B cell (primary cell): Measurements from ENCODE around the gene ABCA12. TPM values are rescaled to one million over a fixed set of nuclear protein-coding genes. Genes with fewer than 3 reads are reported as not detected.

Source experiments
- ATAC-seq: fragments of 200-7000 bp; cut with Tn5 transposase; one replicate; pipeline ENCODE4 v1.10.0; 2021; ENCODE audit warnings: low read depth, mild to moderate bottlenecking, moderate number of reproducible peaks, moderate library complexity
- CTCF ChIA-PET: fragments of 350-600 bp; sonication (Branson Sonifier 250); formaldehyde crosslinking; loops from one replicate; lab custom pipeline; 2021; ENCODE audit warnings: antibody characterized with exemption, inconsistent platforms; lab: Charles Lee
- POLR2A ChIA-PET: fragments of 350-600 bp; sonication (Branson Sonifier 250); formaldehyde crosslinking; loops from one replicate; lab custom pipeline; 2021; ENCODE audit warnings: antibody characterized with exemption; lab: Charles Lee
- DNase-seq: peaks from one replicate; pipeline ENCODE4 v3.0.0; 2013
- H2AFZ ChIP-seq: 2 replicates; pipeline ENCODE4 v1.6.1; 2012; ENCODE audit warnings: mild to moderate bottlenecking, low read depth, low read length; ENCODE audit not compliant: insufficient read depth, poor library complexity, severe bottlenecking
- H3K27ac ChIP-seq, 2 donors: 1 replicate in 1 of 2; 2 replicates in 1 of 2; pipeline ENCODE4 v1.5.1; 2012 to 2013; ENCODE audit warnings: low read length in 2 of 2, mild to moderate bottlenecking in 2 of 2, moderate library complexity in 1 of 2
- H3K27me3 ChIP-seq, 4 experiments: fragments of 200-600 bp in 1 of 4; sonication (generic) in 1 of 4; replicated peaks in 1 of 4; 1 replicate in 2 of 4; 2 replicates in 2 of 4; pipeline versions ENCODE4 v1.6.1 to v1.7.0; 2013 to 2016; ENCODE audit warnings: low read length in 3 of 4, mild to moderate bottlenecking in 2 of 4, mixed read lengths in 1 of 4, moderate library complexity in 1 of 4; ENCODE audit not compliant: insufficient read depth in 4 of 4, control insufficient read depth in 3 of 4; ENCODE audit errors: control extremely low read depth in 1 of 4
- H3K36me3 ChIP-seq, 2 experiments: replicated peaks in 1 of 2; 1 replicate in 1 of 2; 2 replicates in 1 of 2; pipeline versions ENCODE4 v1.6.1 to v1.7.1; 2013; ENCODE audit warnings: low read length in 1 of 2; ENCODE audit not compliant: insufficient read depth in 2 of 2, control insufficient read depth in 1 of 2; ENCODE audit errors: control extremely low read depth in 1 of 2, extremely low read depth in 1 of 2
- H3K4me1 ChIP-seq, 2 donors: fragments of 200-600 bp in 1 of 2; sonication (generic) in 1 of 2; 1 replicate in 1 of 2; 2 replicates in 1 of 2; pipeline versions ENCODE4 v1.5.1 to v1.6.1; 2013 to 2017; ENCODE audit warnings: low read length in 2 of 2; ENCODE audit not compliant: control insufficient read depth in 2 of 2, insufficient read depth in 2 of 2
- H3K4me2 ChIP-seq: replicated peaks from 2 replicates; pipeline ENCODE3; 2012; ENCODE audit warnings: mild to moderate bottlenecking, low read depth, low read length; ENCODE audit not compliant: poor library complexity, severe bottlenecking
- H3K4me3 ChIP-seq, 5 experiments: fragments of 200-600 bp in 1 of 5; sonication (generic) in 1 of 5; 1 replicate in 3 of 5; 2 replicates in 2 of 5; pipeline versions ENCODE4 v1.5.1 to v1.7.0; 2011 to 2016; ENCODE audit warnings: low read length in 4 of 5, mild to moderate bottlenecking in 4 of 5, low read depth in 2 of 5, control low read depth in 1 of 5, moderate library complexity in 1 of 5; ENCODE audit not compliant: insufficient read depth in 1 of 5; ENCODE audit errors: control extremely low read depth in 1 of 5, extremely low read depth in 1 of 5
- H3K79me2 ChIP-seq: fragments of 200-600 bp; sonication (generic); one replicate; pipeline ENCODE4 v1.6.0; 2016; ENCODE audit warnings: low read length; ENCODE audit not compliant: control insufficient read depth, insufficient read depth
- H3K9ac ChIP-seq: fragments of 200-600 bp; sonication (generic); 2 replicates; pipeline ENCODE4 v1.6.1; 2017; ENCODE audit warnings: mild to moderate bottlenecking, low read length, moderate library complexity
- H3K9me3 ChIP-seq, 3 donors: one replicate each; pipeline versions ENCODE4 v1.6.1 to v1.7.1; 2013; ENCODE audit warnings: low read length in 2 of 3; ENCODE audit not compliant: control insufficient read depth in 2 of 3, insufficient read depth in 1 of 3; ENCODE audit errors: control extremely low read depth in 1 of 3
- H4K20me1 ChIP-seq: 2 replicates; pipeline ENCODE4 v1.6.0; 2012; ENCODE audit warnings: mild to moderate bottlenecking, low read length; ENCODE audit not compliant: insufficient read depth, control insufficient read depth, poor library complexity, severe bottlenecking
- H3K27ac Mint-ChIP-seq: one replicate; pipeline ENCODE4 v1.8.0; 2021; ENCODE audit warnings: mixed read lengths
- H3K27me3 Mint-ChIP-seq: one replicate; pipeline ENCODE4 v1.8.0; 2021; ENCODE audit warnings: mixed read lengths
- H3K4me1 Mint-ChIP-seq: one replicate; pipeline ENCODE4 v1.8.0; 2021; ENCODE audit warnings: mixed read lengths
- H3K4me3 Mint-ChIP-seq: one replicate; pipeline ENCODE4 v1.8.0; 2021; ENCODE audit warnings: mixed read lengths
- H3K9me3 Mint-ChIP-seq: one replicate; pipeline ENCODE4 v1.8.0; 2022; ENCODE audit warnings: mixed read lengths; ENCODE audit not compliant: insufficient read depth
- CTCF ChIP-seq: fragments of 200-600 bp; IDR thresholded peaks from one replicate; pipeline ENCODE4 v1.8.0; 2022; ENCODE audit warnings: antibody characterized with exemption, mild to moderate bottlenecking
- EZH2 ChIP-seq: IDR thresholded peaks from 2 replicates; pipeline ENCODE4 v1.6.1; 2012; ENCODE audit warnings: borderline replicate concordance, low read depth, mild to moderate bottlenecking, moderate library complexity, low read length; ENCODE audit not compliant: insufficient read depth, poor library complexity, severe bottlenecking
- WGBS: methylation state at CpG from one replicate; pipeline ENCODE4 v1.1.5; 2013; ENCODE audit warnings: missing lambda C conversion rate; ENCODE audit not compliant: insufficient coverage; 5-methylcytosine and 5-hydroxymethylcytosine counted together
- intact Hi-C: fragments of 100-400 bp; cut with micrococcal nuclease; formaldehyde crosslinking; loops from one replicate; pipeline ENCODE4 v1.10.0; 2022
- polyA plus RNA-seq: library from polyadenylated mRNA; depleted of rRNA; stranded (reverse); fragments of >200 nt; gene quantifications from 2 replicates; pipeline ENCODE4 v1.2.3, GENCODE V29; 2012
- total RNA-seq, 2 donors: library from RNA; stranded (reverse); fragments of 120-200 nt in 1 of 2; gene quantifications; 1 replicate in 1 of 2; 2 replicates in 1 of 2; pipeline versions ENCODE4 v1.2.3 to v1.2.4, GENCODE V29; 2013 to 2022

Gene ABCA12
- total and polyA plus RNA-seq, 2 donors (not counting 1 experiment from before 2014, with no cell fraction given), result not detected

- H3K4me3 Mint-ChIP-seq, result no peak overlapping the region
- H3K27ac Mint-ChIP-seq, result no peak overlapping the region
- TF ChIP-seq EZH2 (no peak), CTCF (no peak)
- no peaks in the 10 kb centered on the region for H3K36me3 ChIP-seq
- WGBS, result 100% methylated on average over 2 of the region's 3 CpGs
- no peaks in the 10 kb centered on the region for H3K27me3 ChIP-seq
- H3K9me3 Mint-ChIP-seq, result no peaks in the 10 kb centered on the region
- no peak overlapping the region for H3K4me2 ChIP-seq
- DNase-seq (no peak), ATAC-seq (no peak)
- no peaks in the 10 kb centered on the region for H3K79me2 ChIP-seq
- H2AFZ ChIP-seq, result no peak overlapping the region
- no peaks in the 10 kb centered on the region for H3K9me3 ChIP-seq
- CTCF ChIA-PET, result no interaction called here
- no peak overlapping the region for H3K9ac ChIP-seq
- no peaks in the 10 kb centered on the region for H3K27me3 Mint-ChIP-seq
- no peak overlapping the region for H3K4me3 ChIP-seq
- intact Hi-C loops, result no loop called here
- no peaks in the 10 kb centered on the region for H3K4me1 ChIP-seq
- no peaks in the 10 kb centered on the region for H3K4me1 Mint-ChIP-seq
- POLR2A ChIA-PET, result no interaction called here
- H4K20me1 ChIP-seq, result no peaks in the 10 kb centered on the region
- no peak overlapping the region for H3K27ac ChIP-seq
Measured at GRCh38 chr2:214989187-214989586, 149.2 kb downstream of the ABCA12 start.

GRCh38 chr2:214987261-214987660 is 151.2 kb downstream of the ABCA12 start:
- Histone ChIP-seq H3K4me1 (no peaks in the 10 kb centered on the region), H3K4me2 (no peak overlapping the region), H3K27ac (no peak overlapping the region), H3K36me3 (no peaks in the 10 kb centered on the region), H3K79me2 (no peaks in the 10 kb centered on the region), H3K4me3 (no peak overlapping the region), H3K9ac (no peak overlapping the region), H3K27me3 (no peaks in the 10 kb centered on the region), H4K20me1 (no peaks in the 10 kb centered on the region), H2AFZ (no peak overlapping the region), H3K9me3 (no peaks in the 10 kb centered on the region)
- Mint-ChIP-seq H3K27me3 (no peaks in the 10 kb centered on the region), H3K27ac (no peak overlapping the region), H3K4me3 (no peak overlapping the region), H3K9me3 (no peaks in the 10 kb centered on the region), H3K4me1 (no peaks in the 10 kb centered on the region)
- ATAC-seq (no peak), DNase-seq (no peak)
- TF ChIP-seq EZH2 (no peak), CTCF (no peak)
- WGBS, result no CpG with 5 or more reads among the region's 3 CpGs
- ChIA-PET CTCF (no interaction called here), POLR2A (no interaction called here)
- intact Hi-C loops, result no loop called here
